C1 segment of cervical spinal cord (tissue), 14 donors: ENCODE results near the gene TAX1BP1.
"Not testable (repeated sequence)": the region's sequence is repeated elsewhere in the genome, so short reads cannot be mapped to it uniquely, and the experiment has no call there.

ENCODE experiments used
- DNase-seq, 14 donors: peaks; one replicate each; lab custom pipeline; 2025; lab: John Stamatoyannopoulos, UW

TAX1BP1 gene

GRCh38 chr7:27843584-27844305 lies 103.8 kb downstream of the TAX1BP1 start:
- DNase-seq: no peak

DNA sequence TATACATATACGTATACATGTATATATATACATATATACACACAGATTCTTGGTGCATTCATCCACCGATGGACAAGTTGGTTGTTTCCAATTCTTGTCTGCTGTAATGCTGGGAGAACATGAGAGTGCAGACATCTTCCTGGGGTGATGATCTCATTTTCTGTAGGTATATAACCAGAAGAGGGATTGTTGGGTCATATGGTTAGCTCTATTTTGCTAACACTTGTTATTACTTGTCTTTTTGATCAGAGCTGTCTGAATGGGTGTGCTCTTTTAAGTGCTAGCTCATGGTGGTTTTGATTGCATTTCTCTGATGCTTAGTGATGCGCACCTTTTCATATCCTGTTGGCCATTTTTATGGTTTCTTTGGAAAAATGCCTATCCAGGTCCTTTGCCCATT lies 106.4 kb downstream of the TAX1BP1 start:
- DNase-seq: no peak

- no peak for DNase-seq
Observed at GRCh38 chr7:27850531-27850930, 110.6 kb downstream of the TAX1BP1 start.

DNA sequence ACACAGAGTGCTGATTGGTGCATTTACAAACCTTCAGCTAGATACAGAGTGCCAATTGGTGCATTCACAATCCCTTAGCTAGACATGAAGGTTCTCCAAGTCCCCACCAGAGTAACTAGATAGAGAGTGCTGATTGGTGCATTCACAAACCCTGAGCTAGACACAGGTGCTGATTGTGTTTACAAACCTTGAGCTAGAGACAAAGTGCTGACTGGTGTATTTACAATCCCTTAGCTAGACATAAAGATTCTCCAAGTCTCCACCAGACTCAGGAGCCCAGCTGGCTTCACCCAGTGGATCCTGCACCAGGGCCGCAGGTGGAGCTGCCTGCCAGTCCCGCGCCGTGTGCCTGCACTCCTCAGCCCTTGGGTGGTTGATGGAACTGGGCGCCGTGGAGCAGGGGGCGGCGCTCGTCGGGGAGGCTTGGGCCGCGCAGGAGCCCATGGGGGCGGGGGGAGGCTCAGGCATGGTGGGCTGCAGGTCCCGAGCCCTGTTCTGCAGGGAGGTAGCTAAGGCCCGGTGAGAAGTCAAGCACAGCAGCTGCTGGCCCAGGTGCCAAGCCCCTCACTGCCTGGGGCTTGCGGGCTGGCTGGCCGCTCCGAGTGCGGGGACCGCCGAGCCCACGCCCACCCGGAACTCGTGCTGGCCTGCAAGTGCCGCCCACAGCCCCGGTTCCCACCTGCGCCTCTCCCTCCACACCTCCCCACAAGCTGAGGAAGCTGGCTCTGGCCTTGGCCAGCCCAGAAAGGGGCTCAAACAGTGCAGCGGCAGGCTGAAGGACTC lies 116.9 kb downstream of the TAX1BP1 start:
- DNase-seq: not testable (repeated sequence)

DNA sequence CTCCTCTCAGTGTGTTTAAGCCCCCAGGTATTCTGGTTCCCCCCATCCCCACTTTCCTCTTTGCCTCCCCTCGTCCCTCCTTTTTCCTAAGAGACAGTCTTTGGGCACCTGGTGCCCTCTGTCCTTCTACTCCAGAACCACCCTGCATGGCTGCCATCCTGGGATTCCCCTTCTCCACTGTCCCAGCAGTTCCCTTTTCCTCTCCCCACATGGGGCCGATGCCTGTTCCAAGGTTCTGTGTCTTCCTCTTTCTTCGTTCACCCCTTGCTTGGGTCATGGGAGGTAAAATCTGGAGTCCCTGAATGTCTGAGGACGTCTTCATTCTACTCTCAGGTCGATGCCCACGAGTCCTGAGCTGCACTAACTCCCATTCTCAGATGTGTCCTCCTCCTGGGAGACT lies 120.8 kb downstream of the TAX1BP1 start:
- no peak for DNase-seq

- no peak for DNase-seq
Observed at GRCh38 chr7:27861747-27862146, 121.8 kb downstream of the TAX1BP1 start.

GRCh38 chr7:27863880-27864279 lies 123.9 kb downstream of the TAX1BP1 start:
- DNase-seq: peak in 3 of 14 donors; percentile 21 to 63 (median 33)

- DNase-seq: no peak
Observed at GRCh38 chr7:27866256-27866655, 126.3 kb downstream of the TAX1BP1 start.

- DNase-seq: no peak
Observed at GRCh38 chr7:27866828-27867672, 127.1 kb downstream of the TAX1BP1 start.

- no peak for DNase-seq
Observed at GRCh38 chr7:27868131-27868550, 128.2 kb downstream of the TAX1BP1 start.

DNA sequence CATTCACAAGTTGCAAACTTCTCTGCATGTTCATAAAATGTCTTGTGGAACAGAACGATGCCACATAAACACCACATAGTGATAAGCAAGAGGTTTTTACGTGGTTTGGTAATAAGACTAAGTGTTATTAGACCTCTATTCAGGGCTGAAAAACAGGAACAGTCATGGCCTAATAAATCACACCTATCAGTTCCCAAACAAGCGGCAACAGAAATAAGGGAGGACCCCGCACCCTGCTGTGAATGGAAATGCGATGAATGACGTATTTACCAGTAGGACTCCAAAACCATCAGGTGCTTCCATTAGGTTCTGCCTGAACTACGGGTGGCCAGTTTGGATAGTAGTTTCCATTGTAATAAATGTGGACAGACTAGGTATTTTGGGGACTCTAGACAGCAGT lies 129.1 kb downstream of the TAX1BP1 start:
- no peak for DNase-seq

- no peak for DNase-seq
Observed at GRCh38 chr7:27870595-27870994, 130.6 kb downstream of the TAX1BP1 start.

DNA sequence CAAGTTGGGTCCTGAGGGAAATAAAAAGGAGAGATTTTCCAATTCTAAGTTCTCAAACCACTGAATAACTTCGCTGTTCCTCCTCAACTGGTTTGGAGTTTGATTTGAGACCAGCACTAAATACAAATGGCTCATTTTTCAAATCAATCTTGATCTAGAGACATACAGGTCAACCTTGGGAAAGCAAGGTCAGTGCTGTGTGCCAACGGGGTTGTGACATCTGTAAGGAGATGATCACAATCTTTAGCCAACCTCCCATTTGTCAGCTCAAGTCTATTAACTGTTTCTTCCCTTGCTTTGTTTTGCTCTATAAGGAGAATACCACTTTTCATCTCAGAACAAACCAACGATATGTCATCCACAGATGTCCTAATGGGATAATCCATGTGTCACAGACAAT lies 131.1 kb downstream of the TAX1BP1 start:
- DNase-seq: no peak

GRCh38 chr7:27871866-27872265 lies 131.9 kb downstream of the TAX1BP1 start:
- no peak for DNase-seq

- no peak for DNase-seq
Observed at GRCh38 chr7:27872356-27873275, 132.7 kb downstream of the TAX1BP1 start.

GRCh38 chr7:27873981-27874957 lies 134.3 kb downstream of the TAX1BP1 start:
- peak in 10 of 14 donors; percentile 7 to 81 (median 37) for DNase-seq

GRCh38 chr7:27875061-27875460 lies 135.1 kb downstream of the TAX1BP1 start:
- DNase-seq: no peak

DNA sequence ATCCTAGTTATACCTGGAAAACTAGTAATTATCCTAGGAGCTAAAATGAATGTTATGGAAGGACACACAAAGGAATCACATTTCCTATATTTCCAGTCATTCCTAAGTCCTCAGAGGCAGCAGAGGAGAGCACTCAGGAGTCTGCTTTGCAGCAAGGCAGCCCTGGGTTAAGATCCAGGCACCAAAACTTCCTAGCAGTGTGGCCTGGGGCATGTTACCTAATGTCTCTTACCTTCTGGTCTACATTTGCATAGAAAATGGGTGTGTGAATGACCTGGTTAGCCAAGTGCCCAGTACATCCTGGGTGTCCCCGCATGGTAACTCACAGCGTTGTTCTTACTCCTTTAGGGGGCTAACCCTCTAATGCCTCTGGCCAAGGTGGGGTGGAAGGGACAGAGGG lies 135.9 kb downstream of the TAX1BP1 start:
- no peak for DNase-seq

DNA sequence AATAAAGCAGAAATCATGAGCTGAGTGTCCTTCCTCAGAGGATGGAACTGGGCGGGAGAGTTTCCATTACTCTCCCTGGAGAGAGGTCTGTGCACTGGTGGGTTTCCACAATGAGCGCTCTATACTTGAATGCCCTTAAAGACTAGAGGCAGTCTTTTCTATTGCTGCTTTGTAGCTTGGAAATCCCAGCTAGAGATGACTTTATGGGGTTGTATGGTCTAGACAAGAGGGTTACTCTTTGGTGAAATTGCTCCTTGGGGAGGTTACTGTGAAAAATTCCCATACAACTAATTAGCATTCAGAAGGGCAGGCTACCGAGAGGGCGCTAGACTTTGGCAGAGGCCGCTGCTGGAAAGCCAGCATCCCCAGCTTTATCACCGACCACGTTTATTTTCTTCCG lies 136.8 kb downstream of the TAX1BP1 start:
- no peak for DNase-seq
